ENCODE measurements around the gene COMT.

COMT gene

GRCh38 chr22:20000246-20001081, 58.9 kb downstream of the COMT start:
- no peaks in the 10 kb centered on the region for H3F3A ChIP-seq (ENCODE audit: low read depth)
- H3K9ac ChIP-seq (ENCODE audit: low read depth, low read length, poor library complexity, severe bottlenecking): no peak overlapping the region
- no peaks in the 10 kb centered on the region for H4K20me1 ChIP-seq (ENCODE audit: insufficient read depth, low read length, poor library complexity, severe bottlenecking)
- no peaks in the 10 kb centered on the region for H3K9me2 ChIP-seq (replicated peaks; ENCODE audit: low read depth, low read length)
- H3K79me2 ChIP-seq (ENCODE audit: insufficient read depth, low read length): no peaks in the 10 kb centered on the region
- H3K36me3 ChIP-seq (ENCODE audit: insufficient read depth, low read length): no peaks in the 10 kb centered on the region
- H3K4me1 ChIP-seq (ENCODE audit: insufficient read depth, low read length, poor library complexity, severe bottlenecking): peaks cover 5% of the 10 kb centered on the region
- H2AFZ ChIP-seq (ENCODE audit: low read length): no peak overlapping the region
- H3K27me3 ChIP-seq (ENCODE audit: insufficient read depth, low read length, poor library complexity, severe bottlenecking): no peaks in the 10 kb centered on the region
- TF ChIP-seq EZH2phosphoT487 (IDR thresholded peaks at IDR 0.05; ENCODE audit: borderline replicate concordance) (no peak), CTCF (conservative IDR thresholded peaks at IDR 0.05; ENCODE audit: low read length) (peak; percentile 15; the same call in 1 of the 2 replicates)
- H3K4me3 ChIP-seq (ENCODE audit: low read length, poor library complexity, severe bottlenecking): no peak overlapping the region
- H3K4me2 ChIP-seq (ENCODE audit: low read depth, low read length, poor library complexity, severe bottlenecking): no peak overlapping the region
- H3K9me3 ChIP-seq (ENCODE audit: insufficient read depth, low read depth, low read length): peaks cover 4% of the 10 kb centered on the region; the same call in 1 of the 2 replicates

DNA sequence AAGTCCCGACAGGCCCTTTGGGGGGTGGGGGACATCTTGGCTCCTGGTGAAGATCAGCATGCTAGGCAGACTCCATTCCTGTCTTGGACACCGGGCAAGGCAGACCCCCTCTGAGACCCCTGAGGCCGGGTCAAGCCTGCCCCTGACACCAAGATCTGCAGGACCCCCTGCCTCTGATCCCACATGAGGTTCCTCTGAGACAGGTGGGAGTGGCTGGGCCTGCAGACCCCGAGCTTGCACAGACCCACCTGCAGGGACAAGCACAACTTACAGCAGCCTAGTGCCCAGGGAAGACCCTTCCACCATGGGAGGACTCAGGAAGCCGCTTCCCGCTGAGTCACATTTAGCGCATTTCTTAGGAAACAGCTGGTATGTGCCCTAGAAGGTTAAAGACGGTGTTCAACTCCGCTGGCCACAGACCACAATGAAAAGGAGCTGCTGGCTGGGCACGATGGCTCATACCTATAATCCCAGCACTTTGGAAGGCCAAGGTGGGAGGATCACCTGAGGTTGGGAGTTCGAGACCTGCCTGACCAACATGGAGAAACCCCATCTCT, 59.6 kb downstream of the COMT start:
- Histone ChIP-seq H3K9me2 (replicated peaks; ENCODE audit: low read depth, low read length) (no peaks in the 10 kb centered on the region), H3K9me3 (ENCODE audit: insufficient read depth, low read depth, low read length) (peaks cover 4% of the 10 kb centered on the region; the same call in 1 of the 2 replicates), H3K27me3 (ENCODE audit: insufficient read depth, low read length, poor library complexity, severe bottlenecking) (no peaks in the 10 kb centered on the region), H3K4me2 (ENCODE audit: low read depth, low read length, poor library complexity, severe bottlenecking) (no peak overlapping the region), H3K4me1 (ENCODE audit: insufficient read depth, low read length, poor library complexity, severe bottlenecking) (peaks cover 5% of the 10 kb centered on the region), H3K36me3 (ENCODE audit: insufficient read depth, low read length) (no peaks in the 10 kb centered on the region), H3F3A (ENCODE audit: low read depth) (no peaks in the 10 kb centered on the region), H2AFZ (ENCODE audit: low read length) (no peak overlapping the region), H3K9ac (ENCODE audit: low read depth, low read length, poor library complexity, severe bottlenecking) (no peak overlapping the region), H4K20me1 (ENCODE audit: insufficient read depth, low read length, poor library complexity, severe bottlenecking) (no peaks in the 10 kb centered on the region), H3K4me3 (ENCODE audit: low read length, poor library complexity, severe bottlenecking) (no peak overlapping the region), H3K79me2 (ENCODE audit: insufficient read depth, low read length) (no peaks in the 10 kb centered on the region)
- no peak for TF ChIP-seq CTCF (conservative IDR thresholded peaks at IDR 0.05; ENCODE audit: low read length)

- Histone ChIP-seq H3K4me1 (ENCODE audit: insufficient read depth, low read length, poor library complexity, severe bottlenecking) (peaks cover 5% of the 10 kb centered on the region), H3K9ac (ENCODE audit: low read depth, low read length, poor library complexity, severe bottlenecking) (no peak overlapping the region), H3K4me3 (ENCODE audit: low read length, poor library complexity, severe bottlenecking) (no peak overlapping the region)
These were observed 60.6 kb downstream of the COMT start for GRCh38 chr22:20002128-20002527.

More at GRCh38 chr22:20002128-20002527, 60.6 kb downstream of the COMT start:
- H3K79me2 ChIP-seq (ENCODE audit: insufficient read depth, low read length): no peaks in the 10 kb centered on the region
- no peaks in the 10 kb centered on the region for H3K27me3 ChIP-seq (ENCODE audit: insufficient read depth, low read length, poor library complexity, severe bottlenecking)
- TF ChIP-seq EZH2phosphoT487 (IDR thresholded peaks at IDR 0.05; ENCODE audit: borderline replicate concordance) (no peak), CTCF (conservative IDR thresholded peaks at IDR 0.05; ENCODE audit: low read length) (no peak)
- H3K9me3 ChIP-seq (ENCODE audit: insufficient read depth, low read depth, low read length): peaks cover 4% of the 10 kb centered on the region; the same call in 1 of the 2 replicates
- H3K36me3 ChIP-seq (ENCODE audit: insufficient read depth, low read length): no peaks in the 10 kb centered on the region
- no peaks in the 10 kb centered on the region for H3F3A ChIP-seq (ENCODE audit: low read depth)
- H2AFZ ChIP-seq (ENCODE audit: low read length): no peak overlapping the region
- no peak overlapping the region for H3K4me2 ChIP-seq (ENCODE audit: low read depth, low read length, poor library complexity, severe bottlenecking)
- no peaks in the 10 kb centered on the region for H3K9me2 ChIP-seq (replicated peaks; ENCODE audit: low read depth, low read length)
- no peaks in the 10 kb centered on the region for H4K20me1 ChIP-seq (ENCODE audit: insufficient read depth, low read length, poor library complexity, severe bottlenecking)

Data from Loucy (cell line).